HG02938 (cell line): ENCODE data around the gene TPST2.

Source experiments
- ATAC-seq: cut with Tn5 transposase; IDR thresholded peaks from one replicate; pipeline ENCODE4 v1.9.1; 2021; ENCODE audit warnings: mild to moderate bottlenecking, moderate library complexity; ENCODE audit not compliant: unreplicated experiment

Gene TPST2

GRCh38 chr22:26508148-26508547, 81.8 kb downstream of the TPST2 start:
- no peak for ATAC-seq

- ATAC-seq = no peak
These were observed 86.2 kb downstream of the TPST2 start for GRCh38 chr22:26503758-26504157.

DNA sequence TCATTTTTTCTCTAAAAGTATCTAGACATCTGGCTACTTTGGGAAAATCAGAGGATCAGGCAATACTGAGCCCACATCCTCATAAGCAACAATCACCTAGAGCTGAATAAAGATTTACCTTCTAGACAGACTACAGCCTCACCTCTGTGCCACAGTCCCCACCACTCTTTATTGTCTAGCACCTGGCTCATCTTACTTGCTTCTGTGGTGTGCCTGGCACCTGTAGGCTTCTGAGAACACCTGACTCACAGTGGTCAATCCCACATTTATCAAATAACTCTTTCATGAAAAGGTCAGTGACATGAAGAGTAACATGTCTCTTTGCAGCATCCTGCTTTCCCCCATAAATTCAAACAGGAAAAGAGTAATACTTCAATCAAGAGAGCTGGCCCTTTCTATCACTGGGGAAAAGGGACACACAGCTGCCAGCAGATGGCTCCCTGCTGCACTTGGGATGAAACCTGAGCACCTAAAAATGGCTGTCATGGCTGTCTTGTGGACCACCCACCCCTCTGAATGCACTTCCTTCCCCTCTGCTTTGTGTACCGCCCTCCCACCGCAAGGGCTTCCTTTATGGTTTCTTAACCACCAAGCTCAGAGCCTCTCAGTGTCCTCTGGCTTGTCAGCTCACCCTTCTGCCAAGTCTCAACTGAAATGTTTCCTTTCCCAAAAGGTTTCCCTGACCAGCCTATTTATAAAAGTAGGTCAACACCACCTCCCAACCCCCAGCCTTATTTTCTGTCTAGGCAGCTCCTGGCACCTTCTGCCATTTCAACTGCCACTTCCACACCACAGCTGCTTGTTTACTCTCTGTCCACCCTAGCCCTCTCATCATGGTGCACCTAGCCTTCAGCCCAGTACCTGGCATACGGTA, 87.0 kb downstream of the TPST2 start:
- ATAC-seq = no peak

DNA sequence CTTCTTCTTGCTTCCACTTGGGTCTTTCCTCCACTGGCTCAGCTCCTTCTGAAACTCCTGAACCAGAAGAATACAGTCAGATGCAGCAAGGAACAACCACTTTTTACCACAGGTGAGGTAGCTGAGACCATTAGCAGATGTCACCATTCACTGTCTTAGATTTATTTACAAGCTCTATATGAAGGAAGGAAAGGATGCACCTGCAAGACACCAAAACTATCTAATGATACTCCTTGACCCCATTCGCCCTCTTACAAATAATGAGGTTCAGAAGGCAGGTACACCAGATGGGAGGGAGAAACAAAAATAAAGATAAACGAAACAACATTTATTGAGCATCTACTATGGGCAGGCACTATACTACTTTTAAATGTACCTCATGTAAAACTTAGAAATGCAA, 87.9 kb downstream of the TPST2 start:
- no peak for ATAC-seq

DNA sequence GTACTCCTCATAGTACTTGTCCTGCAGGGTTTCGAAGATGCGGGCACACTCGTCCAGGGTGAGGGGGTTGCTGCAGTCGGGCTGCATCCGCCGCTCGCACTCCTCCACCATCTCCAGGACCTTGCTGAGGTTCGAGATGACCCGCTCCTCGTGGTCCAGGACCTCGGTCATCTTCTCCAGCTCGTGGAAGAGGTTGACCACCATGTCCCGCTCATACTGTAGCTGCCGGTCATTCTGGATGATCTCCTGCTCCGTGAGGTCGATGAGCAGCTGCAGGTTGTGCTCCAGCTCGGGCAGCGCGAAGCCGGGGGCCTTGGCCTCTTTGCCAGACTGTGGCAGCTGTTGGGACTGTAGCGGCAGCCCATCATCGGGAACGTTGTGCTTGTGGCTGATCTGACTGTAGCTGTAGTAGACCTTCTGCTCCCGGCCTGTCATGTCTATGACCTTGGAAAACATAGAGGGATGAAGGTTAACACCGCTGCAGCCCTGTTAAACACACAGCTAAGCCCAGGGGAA, 90.7 kb downstream of the TPST2 start:
- no peak for ATAC-seq

- ATAC-seq = no peak
These were observed 93.5 kb downstream of the TPST2 start for GRCh38 chr22:26496456-26496855.

DNA sequence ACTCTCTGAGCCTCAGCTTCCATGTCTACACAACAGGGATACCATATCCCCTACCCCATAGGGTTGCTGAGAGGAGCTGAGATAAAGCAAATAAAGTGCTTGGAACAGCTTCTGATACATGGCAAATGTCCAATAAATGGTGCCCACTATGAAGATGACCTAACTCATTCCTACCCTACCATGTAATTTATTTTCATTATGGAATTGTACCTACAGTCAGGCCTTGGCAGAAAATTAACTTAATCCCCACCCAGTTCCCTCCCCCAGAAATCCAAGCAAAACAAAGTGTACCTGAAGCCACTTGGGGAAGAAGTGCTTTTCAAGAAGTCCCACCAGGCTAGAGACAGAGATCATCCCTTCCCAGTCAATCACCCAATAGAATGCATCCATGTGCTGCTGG, 95.4 kb downstream of the TPST2 start:
- no peak for ATAC-seq

GRCh38 chr22:26492220-26492619, 97.7 kb downstream of the TPST2 start:
- no peak for ATAC-seq

DNA sequence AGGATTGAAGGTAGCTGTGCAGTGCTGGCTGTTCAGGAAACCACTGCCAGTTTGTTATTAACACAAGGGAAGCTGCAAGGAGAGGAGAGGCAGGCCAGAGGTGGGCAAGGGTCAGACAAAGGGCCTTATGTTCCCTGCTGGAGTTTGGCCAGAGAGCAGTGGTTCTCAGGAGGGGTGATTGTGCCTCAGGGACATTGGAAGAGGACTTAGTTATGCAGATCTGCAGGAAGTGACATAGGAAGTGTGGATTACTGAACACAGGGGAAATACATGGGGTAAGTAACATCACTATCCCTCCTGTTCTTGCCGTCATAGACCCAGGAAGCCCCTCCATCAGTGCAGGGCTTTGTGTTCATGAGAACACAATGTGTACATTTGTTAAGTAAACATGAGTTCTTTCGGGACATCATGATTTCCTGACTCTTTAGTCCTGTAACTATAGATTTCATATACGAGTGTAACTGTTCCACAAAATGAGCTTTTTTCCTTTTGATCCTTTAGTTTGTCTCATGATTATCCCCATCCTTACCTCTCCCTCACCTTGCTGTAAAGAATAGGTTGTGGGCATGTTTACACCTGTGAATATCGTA, 100.4 kb downstream of the TPST2 start:
- ATAC-seq = no peak

DNA sequence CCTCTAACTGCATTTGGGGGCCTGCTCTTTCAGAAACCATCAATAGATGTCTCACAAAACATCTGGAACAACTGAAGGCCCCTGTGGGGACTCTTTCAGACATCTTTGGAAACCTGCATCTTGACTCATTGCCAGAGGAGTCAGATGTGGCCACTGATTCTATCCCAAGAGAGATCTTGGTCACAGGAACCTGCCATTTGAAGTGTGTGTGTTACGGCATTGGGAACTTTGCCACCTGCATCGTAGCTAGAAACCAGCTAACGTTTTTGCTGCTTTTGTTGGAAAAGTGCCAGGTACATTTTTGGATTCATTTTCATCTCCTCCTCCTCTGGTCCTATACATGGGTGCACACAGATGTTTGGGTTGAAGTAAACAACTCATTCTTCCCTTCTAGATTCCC, 101.9 kb downstream of the TPST2 start:
- ATAC-seq = no peak

DNA sequence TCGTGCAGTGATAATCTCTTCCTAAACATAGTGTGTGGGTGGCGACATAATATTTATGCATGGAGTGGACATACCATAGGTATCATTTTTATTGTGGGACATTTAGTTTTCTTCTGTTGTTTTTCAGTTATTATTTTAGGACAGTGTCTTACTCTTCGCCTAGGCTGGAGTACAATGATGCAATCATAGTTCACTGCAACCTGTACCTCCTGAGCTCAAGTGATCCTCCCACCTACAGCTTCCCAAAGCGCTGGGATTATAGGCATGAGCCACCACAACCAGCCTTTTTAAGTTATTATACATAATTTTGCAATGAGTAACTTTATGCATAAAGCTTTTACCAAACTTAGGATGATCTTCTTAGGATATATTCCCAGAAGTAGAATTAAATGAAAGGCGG, 103.5 kb downstream of the TPST2 start:
- ATAC-seq = no peak

- no peak for ATAC-seq
These were observed 104.0 kb downstream of the TPST2 start for GRCh38 chr22:26485806-26486390.

DNA sequence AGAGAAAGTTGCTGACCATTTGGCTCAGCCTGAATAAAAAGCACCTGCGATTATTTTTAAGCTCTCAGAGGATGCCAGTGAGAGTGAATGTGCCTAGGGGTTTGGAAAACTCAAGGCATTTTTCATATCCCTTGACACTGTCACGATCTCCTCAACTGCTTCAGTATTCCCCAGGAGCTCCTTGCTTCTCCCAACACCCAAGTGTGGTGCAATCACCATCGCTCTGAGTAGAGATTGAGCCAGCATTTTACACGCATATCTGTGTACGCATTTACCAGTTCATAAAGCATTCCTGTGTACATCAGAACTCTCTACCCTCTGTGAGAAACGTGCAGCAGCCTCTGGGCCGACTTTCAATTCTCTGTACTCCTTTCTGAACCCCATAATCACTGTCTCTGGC, 104.9 kb downstream of the TPST2 start:
- ATAC-seq = no peak

DNA sequence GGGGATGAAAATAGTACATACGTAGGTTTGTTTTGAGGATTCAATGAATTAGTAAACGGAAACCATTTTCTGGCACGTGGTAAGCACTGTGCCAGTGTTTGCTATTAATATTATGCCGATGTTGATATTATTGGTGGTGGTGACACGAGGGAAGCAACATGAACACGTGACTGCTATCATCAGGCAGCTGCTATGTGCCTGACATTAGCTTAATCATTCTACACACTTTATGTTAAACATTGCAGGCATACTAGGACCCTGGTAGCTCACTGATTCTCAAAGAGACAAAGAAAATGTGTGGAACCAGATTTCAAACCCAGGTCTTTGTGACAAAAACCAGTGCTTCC, 105.6 kb downstream of the TPST2 start:
- no peak for ATAC-seq

DNA sequence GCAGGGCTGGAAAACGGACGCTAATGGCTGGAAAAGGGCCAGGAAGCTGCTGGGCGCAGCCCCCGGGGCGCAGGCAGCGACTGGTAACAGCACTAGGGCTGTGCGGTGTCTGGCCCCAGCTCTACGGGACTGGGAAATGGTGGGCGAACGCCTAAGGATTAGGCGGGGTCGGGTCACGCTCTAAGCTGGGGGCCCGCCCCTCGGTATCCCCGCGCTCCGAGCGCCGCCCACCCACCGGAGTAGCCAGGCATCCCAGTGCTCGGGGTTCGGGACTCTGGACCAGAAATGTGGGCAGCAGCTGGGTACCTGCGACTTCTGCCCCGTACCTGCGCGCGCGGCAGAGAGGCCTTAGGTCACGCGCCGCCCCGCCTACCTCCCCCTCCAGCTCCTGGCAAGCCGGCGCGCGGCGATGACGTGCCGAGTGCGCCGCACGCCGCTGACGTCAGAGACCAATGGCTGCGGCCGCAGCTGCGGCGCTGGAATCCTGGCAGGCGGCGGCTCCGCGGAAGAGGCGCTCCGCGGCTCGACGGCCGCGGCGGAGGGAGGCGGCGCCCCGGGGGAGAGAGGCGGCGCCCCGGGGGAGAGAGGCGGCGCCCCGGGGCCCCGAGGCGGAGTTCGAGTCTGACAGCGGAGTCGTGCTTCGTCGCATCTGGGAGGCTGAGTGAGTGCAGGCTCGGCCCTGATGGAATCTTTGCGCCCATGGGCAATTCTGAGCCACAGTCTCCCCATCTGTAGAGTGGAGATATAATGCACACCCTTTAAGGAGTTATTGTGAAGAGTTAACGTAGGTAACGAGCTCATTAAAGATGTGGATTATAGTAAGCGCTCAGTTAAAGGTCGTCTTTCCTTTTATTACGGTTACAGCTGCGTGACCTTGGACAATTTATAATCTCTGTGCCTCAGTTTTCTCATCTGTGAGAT, 106.2 kb downstream of the TPST2 start, which contains the start of the genes HPS4 and SRRD:
HPS4 (minus strand) TSS at position 345 of the 921 bp plus-strand sequence. CDS start 2,021 bp downstream, outside the sequence.
SRRD (plus strand) TSS at position 439 of the 921 bp plus-strand sequence; CDS start at position 453, 14 bp downstream.
- ATAC-seq = peak; percentile 63

- ATAC-seq = no peak
These were observed 106.9 kb downstream of the TPST2 start for GRCh38 chr22:26483043-26483438.

- no peak for ATAC-seq
These were observed 107.8 kb downstream of the TPST2 start for GRCh38 chr22:26482161-26482560.

GRCh38 chr22:26481694-26482093, 108.2 kb downstream of the TPST2 start:
- ATAC-seq = no peak

GRCh38 chr22:26481112-26481693, 108.7 kb downstream of the TPST2 start:
- no peak for ATAC-seq

DNA sequence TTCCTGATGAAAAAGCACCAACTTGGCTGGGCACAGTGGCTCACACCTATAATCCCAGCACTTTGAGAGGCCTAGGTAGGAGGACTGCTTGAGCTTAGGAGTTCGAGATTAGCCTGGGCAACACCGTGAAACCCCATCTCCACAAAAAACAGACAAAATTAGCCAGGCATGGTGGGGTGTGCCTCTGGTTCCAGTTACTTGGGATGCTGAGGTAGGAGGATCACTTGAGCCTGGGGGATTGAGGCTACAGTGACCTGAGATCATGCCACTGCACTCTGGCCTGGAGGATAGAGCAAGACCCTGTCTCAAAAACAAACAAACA, 109.4 kb downstream of the TPST2 start:
- ATAC-seq = no peak
